ENCODE data around the gene ZEB2. TPM values are rescaled to one million over a fixed set of nuclear protein-coding genes. Genes with fewer than 3 reads are reported as not detected.

Gene ZEB2
- total RNA-seq, 5 donors from 2014 or later (not counting 1 experiment from before 2014, with no cell fraction given): 8.9 to 106 (median 23.7) TPM

DNA sequence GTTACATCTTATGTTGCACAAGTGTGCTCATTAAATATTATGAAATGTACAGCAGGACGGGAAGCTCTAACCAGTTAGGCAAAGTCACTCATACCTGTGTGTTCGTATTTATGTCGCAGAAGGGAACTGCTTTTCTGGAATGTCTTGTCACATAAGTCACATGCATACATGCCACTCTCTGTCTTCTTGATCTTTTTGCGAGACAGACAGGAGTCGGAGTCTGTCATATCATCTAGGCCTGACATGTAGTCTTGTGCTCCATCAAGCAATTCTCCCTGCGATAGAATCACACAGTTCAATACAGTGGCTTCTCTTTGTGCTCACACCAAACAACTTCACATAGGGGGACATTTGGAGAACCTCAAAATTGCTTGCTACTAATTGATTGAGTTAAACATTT is 123.6 kb downstream of the ZEB2 start:
- Histone ChIP-seq H3K9me3 (no peaks in the 10 kb centered on the region), H3K4me1 (ENCODE audit: control insufficient read depth in 1 of 2, extremely low read depth in 1 of 2, insufficient read depth in 2 of 2, low read length in 2 of 2) (no peaks in the 10 kb centered on the region), H3K27me3 (replicated peaks in 1 of 2; ENCODE audit: control insufficient read depth in 2 of 2, extremely low read depth in 1 of 2, insufficient read depth in 2 of 2, low read length in 1 of 2) (no peaks in the 10 kb centered on the region), H3K27ac (ENCODE audit: low read length) (no peak overlapping the region), H3K36me3 (ENCODE audit: control insufficient read depth in 2 of 2, extremely low read depth in 1 of 2, insufficient read depth in 1 of 2, low read length in 1 of 2) (peaks cover 0 to 23% of the 10 kb centered on the region in 2 donors), H3K4me3 (ENCODE audit: control insufficient read depth in 1 of 2, extremely low read depth in 1 of 2, low read length in 1 of 2) (no peak overlapping the region)
- POLR2A ChIA-PET: no interaction called here
- CTCF ChIA-PET: no interaction called here
- Mint-ChIP-seq H3K9me3 (no peaks in the 10 kb centered on the region), H3K36me3 (peaks cover 6% of the 10 kb centered on the region), H3K27ac (no peak overlapping the region), H3K4me1 (no peaks in the 10 kb centered on the region), H3K4me3 (no peak overlapping the region), H3K27me3 (no peaks in the 10 kb centered on the region)
- DNase-seq (no peak), ATAC-seq (replicated peaks in 1 of 4) (no peak)
- 100% methylated on average over 4 of the region's 6 CpGs for WGBS (ENCODE audit: insufficient coverage)

- ChIA-PET POLR2A (no interaction called here), CTCF (no interaction called here)
- H3K36me3 Mint-ChIP-seq: peaks cover 3% of the 10 kb centered on the region
- no peak overlapping the region for H3K27ac Mint-ChIP-seq
- Histone ChIP-seq H3K4me3 (ENCODE audit: control insufficient read depth in 1 of 2, extremely low read depth in 1 of 2, low read length in 1 of 2) (no peak overlapping the region), H3K9me3 (no peaks in the 10 kb centered on the region), H3K4me1 (ENCODE audit: control insufficient read depth in 1 of 2, extremely low read depth in 1 of 2, insufficient read depth in 2 of 2, low read length in 2 of 2) (no peaks in the 10 kb centered on the region), H3K27me3 (replicated peaks in 1 of 2; ENCODE audit: control insufficient read depth in 2 of 2, extremely low read depth in 1 of 2, insufficient read depth in 2 of 2, low read length in 1 of 2) (no peaks in the 10 kb centered on the region), H3K36me3 (ENCODE audit: control insufficient read depth in 2 of 2, extremely low read depth in 1 of 2, insufficient read depth in 1 of 2, low read length in 1 of 2) (peaks cover 0 to 8% of the 10 kb centered on the region in 2 donors), H3K27ac (ENCODE audit: low read length) (no peak overlapping the region)
- H3K4me1 Mint-ChIP-seq: no peaks in the 10 kb centered on the region
- 100% methylated on average over 1 of the region's 1 CpG for WGBS (ENCODE audit: insufficient coverage)
- no peak overlapping the region for H3K4me3 Mint-ChIP-seq
- no peak for ATAC-seq (replicated peaks in 1 of 4)
- no peaks in the 10 kb centered on the region for H3K27me3 Mint-ChIP-seq
- no peak for DNase-seq
- H3K9me3 Mint-ChIP-seq: no peaks in the 10 kb centered on the region
These were observed 129.4 kb downstream of the ZEB2 start for GRCh38 chr2:144390424-144391020.

GRCh38 chr2:144389930-144390311 is 130.0 kb downstream of the ZEB2 start:
- no peak for DNase-seq
- no peak for ATAC-seq (replicated peaks in 1 of 4)
- H3K4me1 Mint-ChIP-seq: no peaks in the 10 kb centered on the region
- no peaks in the 10 kb centered on the region for H3K36me3 Mint-ChIP-seq
- Histone ChIP-seq H3K27ac (ENCODE audit: low read length) (no peak overlapping the region), H3K4me1 (ENCODE audit: control insufficient read depth in 1 of 2, extremely low read depth in 1 of 2, insufficient read depth in 2 of 2, low read length in 2 of 2) (no peaks in the 10 kb centered on the region), H3K27me3 (replicated peaks in 1 of 2; ENCODE audit: control insufficient read depth in 2 of 2, extremely low read depth in 1 of 2, insufficient read depth in 2 of 2, low read length in 1 of 2) (no peaks in the 10 kb centered on the region), H3K9me3 (no peaks in the 10 kb centered on the region), H3K4me3 (ENCODE audit: control insufficient read depth in 1 of 2, extremely low read depth in 1 of 2, low read length in 1 of 2) (no peak overlapping the region), H3K36me3 (ENCODE audit: control insufficient read depth in 2 of 2, extremely low read depth in 1 of 2, insufficient read depth in 1 of 2, low read length in 1 of 2) (peaks cover 0 to 3% of the 10 kb centered on the region in 2 donors)
- H3K27me3 Mint-ChIP-seq: no peaks in the 10 kb centered on the region
- POLR2A ChIA-PET: no interaction called here
- 100% methylated on average over 7 of the region's 9 CpGs for WGBS (ENCODE audit: insufficient coverage)
- CTCF ChIA-PET: no interaction called here
- no peak overlapping the region for H3K27ac Mint-ChIP-seq
- H3K4me3 Mint-ChIP-seq: no peak overlapping the region
- H3K9me3 Mint-ChIP-seq: no peaks in the 10 kb centered on the region

DNA sequence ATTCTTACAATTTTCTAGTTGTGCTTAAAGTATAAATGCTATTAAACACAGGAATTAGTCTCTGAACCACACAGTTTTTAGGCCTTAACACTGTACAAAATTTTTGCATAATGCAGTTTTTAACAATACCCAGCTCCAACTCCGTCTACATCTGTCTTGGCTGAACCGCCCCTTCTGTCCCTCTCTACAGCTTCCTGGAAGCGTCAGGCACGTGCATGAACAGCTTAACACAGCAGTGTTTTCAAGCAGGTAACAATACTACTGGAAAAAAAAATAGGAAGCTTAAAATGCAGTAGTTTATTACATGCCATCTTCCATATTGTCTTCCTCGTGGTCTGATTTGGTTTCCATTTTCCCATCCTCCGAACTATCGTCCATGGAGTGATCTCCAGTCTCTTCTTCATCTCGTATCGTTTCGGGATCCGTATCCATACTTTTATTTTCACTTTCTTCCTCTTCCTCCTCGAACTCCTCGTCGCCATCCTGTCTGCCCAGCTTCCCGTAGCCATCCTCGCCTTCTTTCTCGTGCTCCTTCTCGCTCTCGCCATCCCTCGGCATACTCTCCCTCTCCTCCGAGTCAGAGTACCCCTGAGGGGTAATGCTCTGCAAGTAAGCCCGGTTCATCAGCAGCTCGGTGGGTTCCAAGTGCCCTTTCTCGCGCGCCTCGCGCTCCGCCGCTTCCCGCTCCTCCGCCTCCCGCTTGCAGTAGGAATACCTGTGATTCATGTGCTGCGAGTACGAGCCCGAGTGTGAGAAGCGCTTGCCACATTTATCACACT is 130.6 kb downstream of the ZEB2 start:
- H3K27me3 ChIP-seq (replicated peaks in 1 of 2; ENCODE audit: control insufficient read depth in 2 of 2, extremely low read depth in 1 of 2, insufficient read depth in 2 of 2, low read length in 1 of 2): no peaks in the 10 kb centered on the region
- Mint-ChIP-seq H3K4me3 (no peak overlapping the region), H3K27me3 (no peaks in the 10 kb centered on the region), H3K27ac (no peak overlapping the region), H3K36me3 (no peaks in the 10 kb centered on the region), H3K9me3 (no peaks in the 10 kb centered on the region), H3K4me1 (no peaks in the 10 kb centered on the region)
- H3K36me3 ChIP-seq (ENCODE audit: control insufficient read depth in 2 of 2, extremely low read depth in 1 of 2, insufficient read depth in 1 of 2, low read length in 1 of 2): peaks cover 0 to 3% of the 10 kb centered on the region in 2 donors
- DNase-seq (no peak), ATAC-seq (replicated peaks in 1 of 4) (no peak)
- 98% methylated on average over 34 of the region's 37 CpGs for WGBS (ENCODE audit: insufficient coverage)
- H3K4me3 ChIP-seq (ENCODE audit: control insufficient read depth in 1 of 2, extremely low read depth in 1 of 2, low read length in 1 of 2): no peak overlapping the region
- H3K9me3 ChIP-seq: no peaks in the 10 kb centered on the region
- H3K4me1 ChIP-seq (ENCODE audit: control insufficient read depth in 1 of 2, extremely low read depth in 1 of 2, insufficient read depth in 2 of 2, low read length in 2 of 2): no peaks in the 10 kb centered on the region
- ChIA-PET CTCF (no interaction called here), POLR2A (interaction anchor here in 1 of 2 donors (0.6 kb wide), 2 partner anchors 97 to 261 kb away, joined by 3 to 12 read pairs; no protein-coding TSS in a partner anchor)
- H3K27ac ChIP-seq (ENCODE audit: low read length): no peak overlapping the region

GRCh38 chr2:144385381-144385780 is 134.5 kb downstream of the ZEB2 start:
- Mint-ChIP-seq H3K27me3 (no peaks in the 10 kb centered on the region), H3K36me3 (no peaks in the 10 kb centered on the region), H3K9me3 (no peaks in the 10 kb centered on the region), H3K27ac (no peak overlapping the region), H3K4me3 (no peak overlapping the region), H3K4me1 (peaks cover 25 to 31% (median 27%) of the 10 kb centered on the region in 3 donors)
- H3K27me3 ChIP-seq (replicated peaks in 1 of 2; ENCODE audit: control insufficient read depth in 2 of 2, extremely low read depth in 1 of 2, insufficient read depth in 2 of 2, low read length in 1 of 2): no peaks in the 10 kb centered on the region
- no peak overlapping the region for H3K4me3 ChIP-seq (ENCODE audit: control insufficient read depth in 1 of 2, extremely low read depth in 1 of 2, low read length in 1 of 2)
- CTCF ChIA-PET: no interaction called here
- POLR2A ChIA-PET: no interaction called here
- no CpG with 5 or more reads among the region's 1 CpG for WGBS (ENCODE audit: insufficient coverage)
- no peaks in the 10 kb centered on the region for H3K9me3 ChIP-seq
- peaks cover 3 to 15% of the 10 kb centered on the region in 2 experiments for H3K4me1 ChIP-seq (ENCODE audit: control insufficient read depth in 1 of 2, extremely low read depth in 1 of 2, insufficient read depth in 2 of 2, low read length in 2 of 2)
- no peak overlapping the region for H3K27ac ChIP-seq (ENCODE audit: low read length)
- DNase-seq: no peak
- H3K36me3 ChIP-seq (ENCODE audit: control insufficient read depth in 2 of 2, extremely low read depth in 1 of 2, insufficient read depth in 1 of 2, low read length in 1 of 2): no peaks in the 10 kb centered on the region
- no peak for ATAC-seq (replicated peaks in 1 of 4)

DNA sequence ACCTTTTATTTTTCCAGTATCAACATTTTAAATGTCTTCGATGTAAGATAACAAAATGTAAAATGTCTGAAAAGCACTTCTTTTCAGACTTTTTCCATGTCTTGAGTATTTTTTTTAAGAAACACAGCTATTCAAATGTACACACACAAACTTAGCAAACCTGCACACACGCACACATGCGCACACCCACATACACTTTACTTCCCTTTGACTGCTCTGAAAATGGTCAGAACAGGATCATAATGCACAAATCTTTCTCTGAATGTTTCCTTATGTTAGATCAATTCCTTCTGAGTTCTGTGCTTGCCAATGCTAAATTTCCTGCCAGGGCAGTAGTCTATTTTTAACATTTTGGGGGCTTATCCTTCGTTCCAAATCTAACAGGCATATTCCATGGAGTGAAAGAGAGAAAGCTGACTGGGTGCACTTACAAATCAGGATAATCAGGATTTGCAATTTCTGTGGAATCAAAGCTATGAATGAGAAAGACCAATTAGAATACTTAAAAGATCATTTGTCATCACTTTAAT is 136.3 kb downstream of the ZEB2 start:
- no peaks in the 10 kb centered on the region for H3K9me3 ChIP-seq
- no peaks in the 10 kb centered on the region for H3K36me3 ChIP-seq (ENCODE audit: control insufficient read depth in 2 of 2, extremely low read depth in 1 of 2, insufficient read depth in 1 of 2, low read length in 1 of 2)
- H3K36me3 Mint-ChIP-seq: no peaks in the 10 kb centered on the region
- H3K4me1 Mint-ChIP-seq: peaks cover 27 to 31% (median 27%) of the 10 kb centered on the region in 3 donors
- H3K4me1 ChIP-seq (ENCODE audit: control insufficient read depth in 1 of 2, extremely low read depth in 1 of 2, insufficient read depth in 2 of 2, low read length in 2 of 2): peaks cover 3 to 15% of the 10 kb centered on the region in 2 experiments
- no peak for DNase-seq
- no peak overlapping the region for H3K27ac Mint-ChIP-seq
- peaks cover 0 to 7% of the 10 kb centered on the region in 2 experiments for H3K27me3 ChIP-seq (replicated peaks in 1 of 2; ENCODE audit: control insufficient read depth in 2 of 2, extremely low read depth in 1 of 2, insufficient read depth in 2 of 2, low read length in 1 of 2)
- POLR2A ChIA-PET: interaction anchor here in 1 of 2 donors (0.6 kb wide), 1 partner anchor 12 kb away, joined by 3 read pairs; no protein-coding TSS in a partner anchor
- no peaks in the 10 kb centered on the region for H3K9me3 Mint-ChIP-seq
- H3K4me3 ChIP-seq (ENCODE audit: control insufficient read depth in 1 of 2, extremely low read depth in 1 of 2, low read length in 1 of 2): no peak overlapping the region
- CTCF ChIA-PET: no interaction called here
- WGBS (ENCODE audit: insufficient coverage): 69% methylated on average over 3 of the region's 4 CpGs
- no peak for ATAC-seq (replicated peaks in 1 of 4)
- H3K27ac ChIP-seq (ENCODE audit: low read length): no peak overlapping the region
- peaks cover 0 to 4% of the 10 kb centered on the region in 2 donors for H3K27me3 Mint-ChIP-seq
- no peak overlapping the region for H3K4me3 Mint-ChIP-seq

Data from T-cell (primary cell).